ENCODE measurements around the gene SOX18. TPM values are rescaled to one million over a fixed set of nuclear protein-coding genes. Genes with fewer than 3 reads are reported as not detected.

The SOX18 gene
- total and polyA plus RNA-seq, 2 of the 13 experiments (the other 11 are each of a cell fraction or from before 2014, with no cell fraction given): 1.6 to 1.9 TPM

DNA sequence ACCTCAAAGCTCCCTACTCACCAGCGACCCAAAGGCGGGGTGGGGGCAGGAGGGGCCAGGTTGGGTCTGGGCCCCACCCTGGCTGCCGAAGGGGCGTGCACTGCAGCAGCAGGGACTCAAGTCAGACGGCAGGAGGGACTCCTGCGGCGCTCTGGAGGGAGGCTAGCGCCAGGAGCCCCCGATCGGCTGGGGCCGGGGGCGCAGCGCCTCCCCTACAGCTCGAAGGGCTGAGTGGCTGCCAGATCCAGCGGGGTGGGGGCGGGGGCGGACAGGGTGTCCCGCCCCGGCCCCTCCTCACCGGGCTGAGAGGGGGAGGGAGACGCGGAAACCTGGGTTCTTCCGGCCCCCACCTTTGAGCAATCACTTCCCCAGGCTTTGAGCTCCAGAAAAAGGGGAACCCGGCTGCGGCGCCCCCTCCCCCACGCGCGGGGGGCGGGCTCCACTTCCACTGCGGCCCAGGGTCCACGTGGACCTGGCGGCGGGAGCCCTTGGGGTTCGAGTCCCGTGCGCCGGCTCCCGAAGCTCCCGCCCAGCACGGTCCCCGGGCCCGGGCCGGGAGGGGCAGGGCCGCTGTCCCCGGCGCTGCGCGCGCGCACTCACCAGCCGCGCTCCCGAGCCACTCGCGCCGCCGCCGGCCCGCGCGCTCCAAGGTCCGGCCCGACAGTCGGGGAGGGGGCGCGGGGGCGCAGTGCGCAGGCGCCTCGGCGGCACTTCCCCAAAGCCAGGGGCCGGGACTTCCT, 30.0 kb upstream of the SOX18 start, which contains the start of gene RGS19 (continued):
- TF ChIP-seq SP1 (IDR thresholded peaks at IDR 0.05) (no peak), SP1 (CRISPR knock-in tag; IDR thresholded peaks at IDR 0.05) (no peak), FOXC1 (CRISPR knock-in tag; IDR thresholded peaks at IDR 0.05; ENCODE audit: borderline replicate concordance) (no peak; the same call in 1 of the 2 replicates), ZSCAN5A (CRISPR knock-in tag; IDR thresholded peaks at IDR 0.05; ENCODE audit: borderline replicate concordance) (no peak), PTBP1 (IDR thresholded peaks at IDR 0.05; ENCODE audit: low read depth, low read length, poor library complexity, severe bottlenecking) (peak; percentile 70), ZC3H4 (CRISPR knock-in tag; IDR thresholded peaks at IDR 0.05; ENCODE audit: borderline replicate concordance) (no peak), ZNF224 (CRISPR knock-in tag; IDR thresholded peaks at IDR 0.05) (no peak), SNAPC4 (CRISPR knock-in tag; IDR thresholded peaks at IDR 0.05) (peak; percentile 2; the same call in 1 of the 2 replicates), NR0B2 (CRISPR knock-in tag; IDR thresholded peaks at IDR 0.05) (no peak), BHLHE40 (IDR thresholded peaks at IDR 0.05; ENCODE audit: low read length) (no peak), RCOR2 (CRISPR knock-in tag; IDR thresholded peaks at IDR 0.05) (peak; percentile 88), SALL2 (CRISPR knock-in tag; IDR thresholded peaks at IDR 0.05) (peak; percentile 68), ZMAT5 (CRISPR knock-in tag; IDR thresholded peaks at IDR 0.05; ENCODE audit: borderline replicate concordance, low read depth) (no peak), IKZF4 (CRISPR knock-in tag; IDR thresholded peaks at IDR 0.05; ENCODE audit: borderline replicate concordance, low read depth, not compliant biosample characterization) (no peak), SMC3 (IDR thresholded peaks at IDR 0.05; ENCODE audit: low read length) (no peak), ZNF10 (CRISPR knock-in tag; IDR thresholded peaks at IDR 0.05; ENCODE audit: borderline replicate concordance, low read depth) (no peak), SETDB1 (CRISPR knock-in tag; IDR thresholded peaks at IDR 0.05; ENCODE audit: borderline replicate concordance) (peak; percentile 64; the same call in 1 of the 2 replicates), BRCA1 (CRISPR knock-in tag; IDR thresholded peaks at IDR 0.05) (peak; percentile 68; the same call in 1 of the 2 replicates), ZNF678 (CRISPR knock-in tag; IDR thresholded peaks at IDR 0.05) (0 out of 2 replicates have a peak, but pooled peaks have one; percentile 73), POLR2AphosphoS5 (IDR thresholded peaks at IDR 0.05; ENCODE audit: low read depth, low read length) (no peak; the same call in 1 of the 2 replicates), HNRNPL (IDR thresholded peaks at IDR 0.05; ENCODE audit: low read depth, low read length) (no peak)
- TF ChIP-seq, protein P1, sequence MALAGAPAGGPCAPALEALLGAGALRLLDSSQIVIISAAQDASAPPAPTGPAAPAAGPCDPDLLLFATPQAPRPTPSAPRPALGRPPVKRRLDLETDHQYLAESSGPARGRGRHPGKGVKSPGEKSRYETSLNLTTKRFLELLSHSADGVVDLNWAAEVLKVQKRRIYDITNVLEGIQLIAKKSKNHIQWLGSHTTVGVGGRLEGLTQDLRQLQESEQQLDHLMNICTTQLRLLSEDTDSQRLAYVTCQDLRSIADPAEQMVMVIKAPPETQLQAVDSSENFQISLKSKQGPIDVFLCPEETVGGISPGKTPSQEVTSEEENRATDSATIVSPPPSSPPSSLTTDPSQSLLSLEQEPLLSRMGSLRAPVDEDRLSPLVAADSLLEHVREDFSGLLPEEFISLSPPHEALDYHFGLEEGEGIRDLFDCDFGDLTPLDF (CRISPR knock-in tag; IDR thresholded peaks at IDR 0.05): no peak

Data from HepG2 (cell line).